Measurements from ENCODE around the gene GRAP2. TPM values are rescaled to one million over a fixed set of nuclear protein-coding genes. Genes with fewer than 3 reads are reported as not detected.

GRAP2 gene
- total RNA-seq, 1 experiment from 2014 or later = 0.54 TPM

DNA sequence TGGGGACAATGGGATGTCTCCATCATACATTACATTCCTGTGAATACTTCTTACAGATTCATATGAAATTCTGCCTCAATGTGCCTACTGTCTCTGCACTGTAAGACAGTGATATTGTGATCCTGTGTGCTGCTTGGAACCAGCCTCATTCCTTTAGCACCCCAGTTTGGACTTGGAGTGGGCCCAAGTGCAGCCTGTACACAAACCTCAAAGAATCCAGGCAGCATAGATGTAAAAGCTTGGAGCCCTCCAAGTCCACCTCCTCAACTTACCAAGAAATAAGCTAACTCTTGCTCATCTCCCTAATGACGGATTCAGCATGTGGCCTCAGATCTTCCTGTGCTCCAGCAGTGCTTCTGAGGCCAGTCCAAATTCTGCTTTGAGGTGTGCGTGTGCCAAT, 24.4 kb downstream of the GRAP2 start:
- no peaks in the 10 kb centered on the region for H3K4me1 ChIP-seq (ENCODE audit: control insufficient read depth, insufficient read depth, low read length)
- peaks cover 3% of the 10 kb centered on the region for H3K27me3 ChIP-seq (ENCODE audit: control insufficient read depth, insufficient read depth, low read length)
- no peak for TF ChIP-seq POLR2AphosphoS5 (IDR thresholded peaks at IDR 0.05; ENCODE audit: low read depth, low read length)
- TF ChIP-seq CTCF (IDR thresholded peaks at IDR 0.05) = no peak
- TF ChIP-seq TCF7L2 (IDR thresholded peaks at IDR 0.05; ENCODE audit: low read depth, low read length) = no peak
- TF ChIP-seq, protein P1, sequence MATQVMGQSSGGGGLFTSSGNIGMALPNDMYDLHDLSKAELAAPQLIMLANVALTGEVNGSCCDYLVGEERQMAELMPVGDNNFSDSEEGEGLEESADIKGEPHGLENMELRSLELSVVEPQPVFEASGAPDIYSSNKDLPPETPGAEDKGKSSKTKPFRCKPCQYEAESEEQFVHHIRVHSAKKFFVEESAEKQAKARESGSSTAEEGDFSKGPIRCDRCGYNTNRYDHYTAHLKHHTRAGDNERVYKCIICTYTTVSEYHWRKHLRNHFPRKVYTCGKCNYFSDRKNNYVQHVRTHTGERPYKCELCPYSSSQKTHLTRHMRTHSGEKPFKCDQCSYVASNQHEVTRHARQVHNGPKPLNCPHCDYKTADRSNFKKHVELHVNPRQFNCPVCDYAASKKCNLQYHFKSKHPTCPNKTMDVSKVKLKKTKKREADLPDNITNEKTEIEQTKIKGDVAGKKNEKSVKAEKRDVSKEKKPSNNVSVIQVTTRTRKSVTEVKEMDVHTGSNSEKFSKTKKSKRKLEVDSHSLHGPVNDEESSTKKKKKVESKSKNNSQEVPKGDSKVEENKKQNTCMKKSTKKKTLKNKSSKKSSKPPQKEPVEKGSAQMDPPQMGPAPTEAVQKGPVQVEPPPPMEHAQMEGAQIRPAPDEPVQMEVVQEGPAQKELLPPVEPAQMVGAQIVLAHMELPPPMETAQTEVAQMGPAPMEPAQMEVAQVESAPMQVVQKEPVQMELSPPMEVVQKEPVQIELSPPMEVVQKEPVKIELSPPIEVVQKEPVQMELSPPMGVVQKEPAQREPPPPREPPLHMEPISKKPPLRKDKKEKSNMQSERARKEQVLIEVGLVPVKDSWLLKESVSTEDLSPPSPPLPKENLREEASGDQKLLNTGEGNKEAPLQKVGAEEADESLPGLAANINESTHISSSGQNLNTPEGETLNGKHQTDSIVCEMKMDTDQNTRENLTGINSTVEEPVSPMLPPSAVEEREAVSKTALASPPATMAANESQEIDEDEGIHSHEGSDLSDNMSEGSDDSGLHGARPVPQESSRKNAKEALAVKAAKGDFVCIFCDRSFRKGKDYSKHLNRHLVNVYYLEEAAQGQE (IDR thresholded peaks at IDR 0.05; ENCODE audit: insufficient read depth in 1 of 2, low read depth in 2 of 2, low read length in 1 of 2) = no peak
- no peak for TF ChIP-seq SIN3A (IDR thresholded peaks at IDR 0.05; ENCODE audit: borderline replicate concordance, insufficient read depth, low read depth, low read length)
- H3K27ac ChIP-seq (ENCODE audit: low read length) = no peak overlapping the region
- ATAC-seq (no peak), DNase-seq (ENCODE audit: low read depth, low spot score) (no peak)
- ChIA-PET CTCF (interaction anchor here (0.6 kb wide), 1 partner anchor 107 kb away, joined by 6 read pairs; no protein-coding TSS in a partner anchor), POLR2A (interaction anchor here (0.6 kb wide), 1 partner anchor 10 kb away, joined by 9 read pairs; no protein-coding TSS in a partner anchor)
- in situ Hi-C loops (cut with HindIII; ENCODE audit: low pct_unique_long_range_greater_than_20kb, low sequenced_read_pairs) (no loop called here), intact Hi-C loops (cut with micrococcal nuclease; ENCODE audit: unreplicated experiment) (no loop called here)
- H3K4me3 ChIP-seq (ENCODE audit: low read depth in 2 of 2, low read length in 2 of 2) = no peak overlapping the region
- BruUV-seq (replicated peaks) = no TSS peak
- no peaks in the 10 kb centered on the region for H3K36me3 ChIP-seq (ENCODE audit: control insufficient read depth, insufficient read depth, low read length)
- no peaks in the 10 kb centered on the region for H3K9me3 ChIP-seq (ENCODE audit: control insufficient read depth, insufficient read depth, low read depth, low read length)

GRCh38 chr22:39925909-39926679, 25.2 kb downstream of the GRAP2 start:
- CTCF ChIA-PET = interaction anchor here (0.6 to 0.7 kb wide), 3 partner anchors 41 to 292 kb away, joined by 3 to 9 read pairs (median 6); no protein-coding TSS in a partner anchor
- intact Hi-C loops (cut with micrococcal nuclease; ENCODE audit: unreplicated experiment) (no loop called here), in situ Hi-C loops (cut with HindIII; ENCODE audit: low pct_unique_long_range_greater_than_20kb, low sequenced_read_pairs) (no loop called here)
- Histone ChIP-seq H3K36me3 (ENCODE audit: control insufficient read depth, insufficient read depth, low read length) (no peaks in the 10 kb centered on the region), H3K27ac (ENCODE audit: low read length) (no peak overlapping the region), H3K27me3 (ENCODE audit: control insufficient read depth, insufficient read depth, low read length) (peaks cover 5% of the 10 kb centered on the region), H3K4me1 (ENCODE audit: control insufficient read depth, insufficient read depth, low read length) (no peaks in the 10 kb centered on the region), H3K4me3 (ENCODE audit: low read depth in 2 of 2, low read length in 2 of 2) (no peak overlapping the region), H3K9me3 (ENCODE audit: control insufficient read depth, insufficient read depth, low read depth, low read length) (no peaks in the 10 kb centered on the region)
- ATAC-seq (no peak), DNase-seq (ENCODE audit: low read depth, low spot score) (no peak)
- BruUV-seq (replicated peaks) = no TSS peak
- TF ChIP-seq SIN3A (IDR thresholded peaks at IDR 0.05; ENCODE audit: borderline replicate concordance, insufficient read depth, low read depth, low read length) (no peak), TCF7L2 (IDR thresholded peaks at IDR 0.05; ENCODE audit: low read depth, low read length) (no peak), POLR2AphosphoS5 (IDR thresholded peaks at IDR 0.05; ENCODE audit: low read depth, low read length) (no peak), CTCF (IDR thresholded peaks at IDR 0.05) (no peak)
- TF ChIP-seq, protein P1 (IDR thresholded peaks at IDR 0.05; ENCODE audit: insufficient read depth in 1 of 2, low read depth in 2 of 2, low read length in 1 of 2) = no peak
- POLR2A ChIA-PET = interaction anchor here (0.6 kb wide), 1 partner anchor 11 kb away, joined by 9 read pairs; no protein-coding TSS in a partner anchor

Data from Panc1 (cell line).